Stimulated activated CD4-positive, alpha-beta T cell treated with anti-CD3 and anti-CD28 coated beads, TNF-alpha, amount 100 ng/mL, for 1 hour (primary cell): ENCODE measurements around the gene NIM1K.
A peak's percentile ranks its signal among the peaks of the same experiment; 100 is the strongest.
"Not testable (repeated sequence)": the region's sequence is repeated elsewhere in the genome, so short reads cannot be mapped to it uniquely, and the experiment has no call there.

ENCODE experiments used
- DNase-seq, 3 donors: peaks; one replicate each; pipeline ENCODE4 v3.0.0-alpha.2; 2020; ENCODE audit warnings: low read depth in 3 of 3, low spot score in 1 of 3

The NIM1K gene

GRCh38 chr5:43313035-43313853 lies 121.2 kb downstream of the NIM1K start, which contains the start of gene HMGCS1:
TSS of gene HMGCS1 (minus strand) at chr5:43313412. CDS start at chr5:43298965, 14,447 bp downstream.
- peak; percentile 90 to 95 (median 95) for DNase-seq

- no peak for DNase-seq
Observed at GRCh38 chr5:43313854-43314457, 121.9 kb downstream of the NIM1K start.

GRCh38 chr5:43314724-43315123 lies 122.7 kb downstream of the NIM1K start:
- DNase-seq = no peak

- DNase-seq = no peak
Observed at GRCh38 chr5:43315263-43315662, 123.2 kb downstream of the NIM1K start.

GRCh38 chr5:43315682-43316081 lies 123.7 kb downstream of the NIM1K start:
- DNase-seq = no peak

- no peak for DNase-seq
Observed at GRCh38 chr5:43316421-43316820, 124.4 kb downstream of the NIM1K start.

- DNase-seq = no peak
Observed at GRCh38 chr5:43320846-43321245, 128.8 kb downstream of the NIM1K start.

GRCh38 chr5:43323488-43323887 lies 131.5 kb downstream of the NIM1K start:
- DNase-seq = not testable (repeated sequence)

- not testable (repeated sequence) for DNase-seq
Observed at GRCh38 chr5:43325624-43326023, 133.6 kb downstream of the NIM1K start.
